Activated naive CD4-positive, alpha-beta T cell treated with anti-CD3 and anti-CD28 coated beads, Interleukin-2, amount 10 ng/mL, durations not matched to agents 7 days and 5 days (primary cell): ENCODE results near the gene RFLNA.
"Not testable (repeated sequence)": the region's sequence is repeated elsewhere in the genome, so short reads cannot be mapped to it uniquely, and the experiment has no call there.

Source experiments
- CTCF ChIA-PET: fragments of 350-600 bp; sonication (Branson Sonifier 250); formaldehyde crosslinking; loops from one replicate; lab custom pipeline; 2021; ENCODE audit warnings: antibody characterized with exemption; lab: Charles Lee
- DNase-seq: peaks from one replicate; pipeline ENCODE4 v3.0.0-alpha.2; 2020
- H3K27ac Mint-ChIP-seq: one replicate; pipeline ENCODE4 v1.8.0; 2021; ENCODE audit warnings: mild to moderate bottlenecking, moderate library complexity, mixed read lengths
- H3K27me3 Mint-ChIP-seq: one replicate; pipeline ENCODE4 v1.8.0; 2021; ENCODE audit warnings: mild to moderate bottlenecking, mixed read lengths
- H3K36me3 Mint-ChIP-seq: one replicate; pipeline ENCODE4 v1.8.0; 2021; ENCODE audit warnings: mixed read lengths
- H3K4me1 Mint-ChIP-seq: one replicate; pipeline ENCODE4 v1.8.0; 2021; ENCODE audit warnings: mixed read lengths
- H3K4me3 Mint-ChIP-seq: one replicate; pipeline ENCODE4 v1.8.0; 2021; ENCODE audit warnings: mild to moderate bottlenecking, moderate library complexity, mixed read lengths
- H3K9me3 Mint-ChIP-seq: one replicate; pipeline ENCODE4 v1.8.0; 2021; ENCODE audit warnings: mixed read lengths

RFLNA gene

DNA sequence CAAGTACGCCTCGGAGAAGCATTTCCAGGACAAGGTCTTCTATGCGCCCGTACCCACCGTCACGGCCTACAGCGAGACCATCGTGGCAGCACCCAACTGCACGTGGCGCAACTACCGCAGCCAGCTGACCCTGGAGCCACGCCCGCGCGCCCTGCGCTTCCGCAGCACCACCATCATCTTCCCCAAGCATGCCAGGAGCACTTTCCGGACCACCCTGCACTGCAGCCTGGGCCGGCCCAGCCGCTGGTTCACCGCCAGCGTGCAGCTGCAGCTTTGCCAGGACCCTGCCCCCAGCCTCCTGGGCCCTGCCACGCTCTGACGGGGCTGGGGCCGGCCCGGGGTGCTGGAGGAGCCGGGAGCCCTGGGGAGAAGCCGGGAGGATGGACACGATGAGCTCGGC is 19.3 kb downstream of the RFLNA start:
- Mint-ChIP-seq H3K4me1 (no peaks in the 10 kb centered on the region), H3K27ac (no peak overlapping the region), H3K36me3 (no peaks in the 10 kb centered on the region), H3K4me3 (no peak overlapping the region), H3K9me3 (no peaks in the 10 kb centered on the region), H3K27me3 (no peaks in the 10 kb centered on the region)
- DNase-seq, result no peak
- CTCF ChIA-PET, result no interaction called here

DNA sequence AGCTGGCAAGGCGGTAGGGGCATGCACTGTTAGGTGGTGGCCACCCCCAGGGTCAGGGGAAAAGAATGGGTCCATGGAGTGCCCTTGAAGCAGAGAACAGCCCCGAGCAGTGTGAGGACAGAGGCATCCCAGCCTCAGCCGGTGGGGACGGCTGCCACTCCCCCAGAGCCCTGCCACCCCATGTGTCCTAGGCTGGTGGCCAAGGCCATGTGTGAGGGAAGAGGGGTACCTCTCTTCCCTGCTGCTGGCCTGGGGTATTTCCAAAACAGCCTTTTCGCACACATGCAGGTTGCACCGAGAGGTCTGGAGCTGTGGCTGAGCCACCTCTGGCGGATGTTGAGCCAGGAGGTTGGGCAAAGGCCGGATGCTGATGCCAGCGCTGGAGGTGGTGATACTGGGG is 19.9 kb downstream of the RFLNA start:
- Mint-ChIP-seq H3K27me3 (no peaks in the 10 kb centered on the region), H3K9me3 (no peaks in the 10 kb centered on the region), H3K4me3 (no peak overlapping the region), H3K36me3 (no peaks in the 10 kb centered on the region), H3K4me1 (no peaks in the 10 kb centered on the region), H3K27ac (no peak overlapping the region)
- CTCF ChIA-PET, result interaction anchor here (1.8 kb wide), 1 partner anchor 277 kb away, joined by 6 read pairs; no protein-coding TSS in a partner anchor
- no peak for DNase-seq

DNA sequence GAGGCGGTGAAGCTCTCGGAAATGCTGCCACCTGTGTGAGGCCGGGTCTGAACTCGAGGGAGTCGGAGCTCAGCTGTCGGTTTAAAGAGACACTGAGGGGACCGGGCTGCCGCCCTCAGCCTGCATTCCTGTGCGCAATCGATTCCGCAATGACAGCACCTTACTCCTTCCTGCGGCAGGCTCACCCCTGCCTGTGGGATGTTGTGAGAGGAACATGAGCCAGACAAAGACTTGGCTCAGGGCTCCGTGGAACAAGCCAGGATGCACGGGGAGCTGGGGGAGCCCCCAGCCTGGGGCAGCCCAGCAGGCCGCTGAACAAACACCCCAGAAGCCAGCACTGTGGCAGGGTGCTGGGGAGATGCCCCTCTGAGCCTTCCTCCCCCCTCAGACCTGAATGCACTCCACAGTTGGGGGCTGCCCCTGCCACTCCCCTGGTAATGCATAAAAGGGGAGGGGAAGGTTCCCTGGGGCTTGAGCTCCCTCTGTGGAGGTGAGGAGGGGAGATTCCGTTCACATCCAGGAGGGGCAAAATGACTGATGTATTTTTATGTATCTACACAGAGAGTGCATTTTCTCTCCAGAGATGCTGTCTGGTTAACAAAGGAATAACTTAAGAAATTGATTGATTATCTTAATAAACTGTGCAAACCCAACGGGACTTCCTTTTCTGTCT is 20.6 kb downstream of the RFLNA start:
- Mint-ChIP-seq H3K4me3 (no peak overlapping the region), H3K9me3 (no peaks in the 10 kb centered on the region), H3K36me3 (no peaks in the 10 kb centered on the region), H3K27me3 (no peaks in the 10 kb centered on the region), H3K4me1 (no peaks in the 10 kb centered on the region), H3K27ac (no peak overlapping the region)
- CTCF ChIA-PET, result interaction anchor here (0.6 to 1.8 kb wide), 3 partner anchors 17 to 283 kb away, joined by 3 to 6 read pairs (median 4); no protein-coding TSS in a partner anchor
- DNase-seq, result no peak

DNA sequence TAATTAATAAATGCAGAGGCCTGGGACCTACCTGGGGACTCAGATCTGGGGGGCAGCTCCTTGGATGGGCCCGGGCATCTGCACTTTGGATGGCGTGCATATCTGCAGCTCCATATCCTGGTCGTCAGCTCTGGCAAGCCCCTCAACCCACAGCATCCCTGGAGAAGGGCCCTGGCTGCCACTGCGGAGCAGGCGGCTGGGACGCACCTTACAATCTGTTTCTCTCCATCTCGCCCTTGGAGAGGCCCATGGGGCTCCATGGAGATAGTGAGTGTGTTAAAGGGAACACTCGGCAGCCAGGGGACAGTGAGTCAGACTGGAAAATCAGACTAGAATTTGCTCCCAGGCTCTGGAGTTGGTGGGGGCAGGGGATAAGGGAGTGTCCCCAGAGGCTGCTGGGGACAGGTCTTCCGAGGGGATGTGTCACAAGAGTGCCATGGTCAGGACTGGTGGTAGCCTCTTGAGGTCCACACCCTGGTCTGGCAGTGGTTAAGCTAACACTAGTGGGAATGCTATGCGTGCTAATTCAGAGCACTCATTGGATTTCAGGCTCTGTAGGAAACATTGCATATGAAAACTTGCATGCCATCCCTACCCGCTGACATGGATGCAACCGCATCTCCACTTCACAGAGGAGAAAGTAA is 21.5 kb downstream of the RFLNA start:
- H3K36me3 Mint-ChIP-seq, result no peaks in the 10 kb centered on the region
- H3K9me3 Mint-ChIP-seq, result no peaks in the 10 kb centered on the region
- H3K4me1 Mint-ChIP-seq, result no peaks in the 10 kb centered on the region
- no peaks in the 10 kb centered on the region for H3K27me3 Mint-ChIP-seq
- CTCF ChIA-PET, result interaction anchor here (0.6 to 1.8 kb wide), 4 partner anchors 18 to 284 kb away, joined by 3 to 6 read pairs (median 4); no protein-coding TSS in a partner anchor
- no peak for DNase-seq
- no peak overlapping the region for H3K4me3 Mint-ChIP-seq
- no peak overlapping the region for H3K27ac Mint-ChIP-seq

DNA sequence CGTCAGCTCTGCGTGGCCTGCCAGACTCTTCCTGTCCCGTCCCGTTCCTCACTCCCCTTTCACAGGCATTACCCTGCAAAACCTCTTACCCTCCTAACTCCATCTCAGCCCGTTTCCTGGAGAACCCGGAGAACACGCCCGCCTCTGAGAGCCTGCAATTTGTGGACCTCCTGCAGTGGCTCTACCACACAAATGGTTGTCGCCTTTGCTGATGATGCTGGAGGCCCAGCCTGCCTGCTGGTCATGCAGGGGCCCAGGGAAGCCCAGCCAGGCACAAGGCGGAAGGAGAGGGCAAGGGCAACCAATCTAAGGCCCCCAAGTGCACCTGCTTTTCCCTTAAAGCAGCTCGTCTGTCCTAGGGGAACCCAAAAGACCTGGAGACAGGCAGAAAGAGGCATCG is 22.5 kb downstream of the RFLNA start:
- H3K27ac Mint-ChIP-seq, result no peak overlapping the region
- H3K4me1 Mint-ChIP-seq, result no peaks in the 10 kb centered on the region
- CTCF ChIA-PET, result interaction anchor here (1.1 kb wide), 1 partner anchor 241 kb away, joined by 3 read pairs; no protein-coding TSS in a partner anchor
- DNase-seq, result no peak
- H3K27me3 Mint-ChIP-seq, result no peaks in the 10 kb centered on the region
- no peaks in the 10 kb centered on the region for H3K36me3 Mint-ChIP-seq
- no peaks in the 10 kb centered on the region for H3K9me3 Mint-ChIP-seq
- H3K4me3 Mint-ChIP-seq, result no peak overlapping the region

DNA sequence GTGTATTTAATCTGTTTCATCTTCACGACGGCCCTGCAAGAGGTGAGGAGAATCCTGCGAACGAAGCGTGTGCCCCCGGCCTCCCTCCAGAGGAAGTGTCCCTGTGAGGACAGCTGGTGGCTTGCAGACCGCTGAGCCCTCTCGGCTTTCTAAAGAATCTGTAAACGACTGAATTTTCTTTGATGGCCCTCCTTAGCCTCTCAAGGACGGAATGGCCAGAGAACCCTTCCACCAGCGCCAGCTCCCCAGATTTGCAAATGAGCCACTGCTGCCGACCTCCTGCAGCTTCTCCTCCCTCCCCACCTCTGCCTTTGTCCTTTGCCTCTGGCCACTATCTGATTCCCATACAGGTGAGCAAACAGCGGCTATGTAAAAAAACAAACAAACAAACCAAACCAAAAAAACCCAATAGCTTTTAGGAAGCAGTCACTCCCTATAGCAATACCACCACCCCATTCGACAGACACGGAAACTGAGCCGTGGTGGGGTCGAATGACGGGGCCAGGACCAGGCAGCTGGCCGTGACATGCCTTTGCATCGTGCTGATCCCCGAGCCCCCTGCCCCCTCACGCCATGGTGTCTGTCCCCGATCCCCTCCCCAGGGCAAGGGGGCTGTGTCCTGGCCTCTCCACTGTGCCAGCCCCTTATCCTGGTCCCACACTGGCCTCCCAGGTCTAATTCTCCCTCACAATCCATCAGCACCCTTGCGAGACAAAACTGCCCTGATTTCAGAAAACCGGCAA is 23.6 kb downstream of the RFLNA start:
- Mint-ChIP-seq H3K9me3 (peaks cover under 1% of the 10 kb centered on the region), H3K27ac (no peak overlapping the region), H3K4me1 (no peaks in the 10 kb centered on the region), H3K4me3 (no peak overlapping the region), H3K27me3 (no peaks in the 10 kb centered on the region), H3K36me3 (peaks cover under 1% of the 10 kb centered on the region)
- CTCF ChIA-PET, result interaction anchor here (1.5 kb wide), 1 partner anchor 265 kb away, joined by 5 read pairs; no protein-coding TSS in a partner anchor
- DNase-seq, result no peak

DNA sequence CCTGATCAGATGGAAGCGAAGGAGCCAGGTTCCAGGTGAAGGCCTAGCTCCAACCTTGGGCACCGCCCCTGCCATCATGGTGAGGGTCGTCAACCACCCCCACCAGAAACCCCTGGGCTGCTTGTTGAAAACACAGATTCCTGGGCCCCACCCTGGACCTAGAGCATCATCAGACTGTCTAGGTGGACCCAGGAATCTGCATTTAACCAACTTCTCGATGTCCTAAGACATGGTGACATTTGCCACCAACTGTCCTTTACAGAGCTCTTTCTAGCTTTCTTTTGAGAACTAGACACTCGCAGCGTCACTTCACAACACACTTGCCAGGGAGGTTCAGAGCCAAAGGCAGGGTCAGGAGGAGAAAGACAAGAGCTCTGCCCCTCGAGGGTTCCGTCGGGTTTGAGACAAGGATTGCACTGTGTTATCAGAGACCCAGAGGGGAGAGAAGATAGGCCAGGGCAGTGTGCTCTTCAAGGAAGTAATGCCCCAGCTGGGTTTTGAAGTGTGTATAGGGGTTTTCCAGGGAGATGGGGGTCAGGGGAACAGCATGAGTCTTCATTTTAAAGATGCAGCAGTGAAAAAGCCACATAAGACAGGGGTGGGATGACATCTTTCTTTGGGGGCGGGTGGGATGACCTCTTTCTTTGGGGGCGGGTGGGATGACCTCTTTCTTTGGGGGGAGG is 24.6 kb downstream of the RFLNA start:
- no peak overlapping the region for H3K4me3 Mint-ChIP-seq
- DNase-seq, result no peak
- H3K27me3 Mint-ChIP-seq, result no peaks in the 10 kb centered on the region
- CTCF ChIA-PET, result interaction anchor here (0.7 to 1.5 kb wide), 4 partner anchors 13 to 284 kb away, joined by 3 to 5 read pairs (median 4); no protein-coding TSS in a partner anchor
- H3K36me3 Mint-ChIP-seq, result peaks cover 11% of the 10 kb centered on the region
- peaks cover 11% of the 10 kb centered on the region for H3K9me3 Mint-ChIP-seq
- H3K27ac Mint-ChIP-seq, result no peak overlapping the region
- H3K4me1 Mint-ChIP-seq, result no peaks in the 10 kb centered on the region

DNA sequence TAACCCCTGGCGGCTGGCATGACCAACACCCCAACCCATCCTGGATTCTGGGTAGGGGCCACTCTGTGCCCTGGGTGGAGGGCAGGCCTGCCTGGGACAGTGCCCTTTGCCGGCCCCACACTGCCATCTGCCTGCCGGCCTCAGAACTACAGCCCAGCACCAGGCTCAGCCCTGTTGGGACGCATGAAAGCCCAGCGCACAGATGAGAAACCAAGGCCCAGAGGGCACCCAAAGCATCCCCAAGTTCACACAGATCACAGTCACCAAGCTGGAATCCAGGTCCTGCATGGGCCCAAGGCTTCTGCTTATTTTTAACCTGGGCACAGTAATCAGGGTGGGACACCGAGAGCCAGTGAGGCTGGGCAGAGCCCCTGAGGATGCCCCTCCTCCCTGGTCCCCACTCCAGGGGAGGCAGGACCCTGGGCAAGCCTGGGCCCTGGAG is 26.2 kb downstream of the RFLNA start:
- Mint-ChIP-seq H3K9me3 (peaks cover 17% of the 10 kb centered on the region), H3K4me1 (no peaks in the 10 kb centered on the region), H3K36me3 (peaks cover 20% of the 10 kb centered on the region), H3K4me3 (no peak overlapping the region), H3K27me3 (no peaks in the 10 kb centered on the region), H3K27ac (no peak overlapping the region)
- CTCF ChIA-PET, result interaction anchor here (0.9 to 2.7 kb wide), 3 partner anchors 277 to 416 kb away, joined by 3 to 15 read pairs (median 4); no protein-coding TSS in a partner anchor
- DNase-seq, result peak; percentile 78

DNA sequence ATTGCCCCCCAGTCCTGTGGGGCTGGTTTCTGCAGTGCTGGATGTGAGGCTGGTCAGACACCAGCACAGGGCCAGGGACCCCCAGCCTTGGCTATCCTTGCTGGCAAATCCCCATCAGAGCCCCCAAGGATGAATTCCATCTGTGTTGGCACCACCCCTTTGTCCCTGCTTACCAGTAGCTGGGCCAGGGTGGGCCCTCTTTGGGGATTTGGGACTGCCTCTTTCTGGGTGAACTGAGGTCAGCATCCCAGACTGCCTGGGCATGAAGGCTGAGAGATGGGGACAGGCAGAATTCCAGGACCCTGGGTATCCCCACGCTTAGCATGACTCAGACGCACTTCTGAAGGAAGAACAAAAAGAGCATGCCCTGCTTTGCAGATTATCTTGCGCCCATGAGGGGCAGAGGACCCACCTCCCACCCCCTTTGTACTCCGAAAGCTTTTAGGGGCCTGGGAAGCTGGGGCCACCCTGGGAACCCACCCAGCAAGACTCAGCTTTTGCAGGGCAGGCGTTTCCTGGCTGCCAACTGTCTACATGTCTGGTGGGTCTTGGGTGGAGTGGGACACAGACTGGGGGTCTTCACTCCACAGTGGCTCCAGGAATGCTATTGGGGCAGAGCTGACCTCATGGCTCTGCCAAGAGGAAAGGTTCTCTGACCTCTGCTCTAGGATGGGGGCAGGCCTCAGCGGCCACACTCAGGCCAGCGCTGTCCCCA is 26.8 kb downstream of the RFLNA start:
- CTCF ChIA-PET, result interaction anchor here (0.9 to 2.7 kb wide), 3 partner anchors 285 to 417 kb away, joined by 3 to 15 read pairs (median 3); no protein-coding TSS in a partner anchor
- no peak overlapping the region for H3K27ac Mint-ChIP-seq
- no peak for DNase-seq
- H3K36me3 Mint-ChIP-seq, result peaks cover 22% of the 10 kb centered on the region
- H3K9me3 Mint-ChIP-seq, result peaks cover 17% of the 10 kb centered on the region
- no peak overlapping the region for H3K4me3 Mint-ChIP-seq
- H3K27me3 Mint-ChIP-seq, result no peaks in the 10 kb centered on the region
- H3K4me1 Mint-ChIP-seq, result no peaks in the 10 kb centered on the region

DNA sequence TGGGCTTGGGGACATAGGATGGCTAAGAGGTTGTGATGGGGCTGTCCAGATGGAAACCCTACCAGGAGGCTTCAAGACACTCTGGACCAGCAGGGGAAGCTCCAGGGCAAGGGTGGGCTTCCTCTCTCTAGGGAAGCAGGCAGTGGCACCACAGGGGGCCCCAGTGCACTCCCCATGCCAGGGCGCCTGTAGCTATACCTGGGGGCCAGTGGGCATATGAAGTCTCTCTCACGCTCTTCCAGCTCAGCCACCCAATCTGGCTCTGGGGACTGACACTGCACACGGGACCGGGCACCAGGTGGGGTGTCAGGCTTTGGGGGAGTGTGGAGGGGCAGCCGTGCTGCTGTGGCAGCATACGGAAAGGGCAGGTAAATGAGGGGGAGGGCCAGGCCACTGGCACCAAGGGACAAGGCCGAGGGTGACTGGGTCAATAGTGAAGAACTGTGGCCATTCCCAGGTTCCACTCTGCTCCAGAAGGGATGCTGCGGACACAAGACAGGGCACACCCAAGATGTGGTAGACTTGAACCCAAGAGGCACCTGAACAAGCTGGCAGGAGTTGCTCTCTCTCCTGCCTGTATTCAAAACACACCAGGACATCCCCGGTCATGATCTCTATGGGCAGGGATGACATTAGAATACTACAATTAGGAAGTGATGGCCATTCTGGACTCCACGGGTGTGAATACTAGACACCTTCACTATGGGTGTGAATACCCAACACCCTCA is 27.5 kb downstream of the RFLNA start:
- Mint-ChIP-seq H3K9me3 (peaks cover 17% of the 10 kb centered on the region), H3K27me3 (no peaks in the 10 kb centered on the region), H3K4me1 (no peaks in the 10 kb centered on the region), H3K36me3 (peaks cover 25% of the 10 kb centered on the region), H3K4me3 (no peak overlapping the region), H3K27ac (no peak overlapping the region)
- CTCF ChIA-PET, result interaction anchor here (1.1 to 2.7 kb wide), 2 partner anchors 286 to 288 kb away, joined by 3 to 15 read pairs; no protein-coding TSS in a partner anchor
- no peak for DNase-seq

DNA sequence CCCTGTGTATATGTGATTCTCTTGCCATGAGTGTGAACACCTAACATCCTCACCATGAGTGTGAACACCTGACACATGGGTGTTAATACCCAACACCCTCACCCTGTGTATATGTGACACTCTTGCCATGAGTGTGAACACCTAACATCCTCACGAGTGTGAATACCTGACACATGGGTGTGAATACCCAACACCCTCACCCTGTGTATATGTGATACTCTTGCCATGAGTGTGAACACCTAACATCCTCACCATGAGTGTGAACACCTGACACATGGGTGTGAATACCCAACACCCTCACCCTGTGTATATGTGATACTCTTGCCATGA is 28.1 kb downstream of the RFLNA start:
- not testable (repeated sequence) for H3K4me3 Mint-ChIP-seq, H3K27ac Mint-ChIP-seq, H3K27me3 Mint-ChIP-seq, H3K4me1 Mint-ChIP-seq, DNase-seq
- CTCF ChIA-PET, result interaction anchor here (2.7 kb wide), 1 partner anchor 286 kb away, joined by 15 read pairs; no protein-coding TSS in a partner anchor
- Mint-ChIP-seq H3K9me3 (peaks cover 17% of the 10 kb centered on the region), H3K36me3 (peaks cover 27% of the 10 kb centered on the region)

DNA sequence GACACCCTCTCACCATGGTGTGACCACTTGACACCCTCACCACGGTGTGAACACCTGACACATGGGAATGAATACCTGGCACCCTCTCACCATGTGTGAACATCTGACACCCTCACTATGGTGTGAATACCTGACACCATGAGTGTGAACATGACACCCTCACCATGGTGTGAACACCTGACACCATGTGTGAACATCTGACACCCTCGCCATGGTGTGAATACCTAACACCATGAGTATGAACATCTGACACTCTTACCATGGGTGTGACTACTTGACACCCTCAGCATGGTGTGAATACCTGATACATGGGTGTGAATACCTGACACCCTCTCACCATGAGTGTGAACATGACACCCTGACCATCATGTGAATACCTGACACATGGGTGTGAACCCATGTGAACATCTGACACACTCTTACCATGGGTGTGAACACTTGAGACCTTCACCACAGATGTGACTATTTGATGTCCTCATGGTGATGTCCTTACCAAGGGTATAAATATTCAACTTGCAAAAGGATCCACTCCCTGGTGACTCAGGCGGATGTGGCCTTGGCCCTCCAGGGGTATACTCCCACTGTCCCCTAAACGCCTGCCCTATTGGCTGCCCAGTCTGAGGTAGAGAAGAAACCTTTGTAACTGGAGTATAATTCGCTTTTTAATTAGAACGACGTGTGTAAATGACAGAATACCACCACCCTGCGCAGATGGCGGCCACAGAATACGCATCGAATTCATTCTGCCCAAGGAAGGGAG is 29.1 kb downstream of the RFLNA start:
- no peaks in the 10 kb centered on the region for H3K27me3 Mint-ChIP-seq
- H3K4me1 Mint-ChIP-seq, result no peaks in the 10 kb centered on the region
- H3K27ac Mint-ChIP-seq, result peak overlapping the region; percentile 37
- no peak overlapping the region for H3K4me3 Mint-ChIP-seq
- peaks cover 17% of the 10 kb centered on the region for H3K9me3 Mint-ChIP-seq
- CTCF ChIA-PET, result no interaction called here
- no peak for DNase-seq
- H3K36me3 Mint-ChIP-seq, result peaks cover 27% of the 10 kb centered on the region
